CD4-positive, alpha-beta T cell treated with Interleukin-4 for 4 hours (primary cell): ENCODE measurements around the gene TMEM117.

Experiments
- DNase-seq: peaks from one replicate; pipeline ENCODE4 v3.0.0-alpha.2; 2020

Gene TMEM117

GRCh38 chr12:44397631-44398030 is 561.8 kb downstream of the TMEM117 start:
- DNase-seq: no peak

GRCh38 chr12:44403185-44403584 is 567.3 kb downstream of the TMEM117 start:
- DNase-seq: no peak

DNA sequence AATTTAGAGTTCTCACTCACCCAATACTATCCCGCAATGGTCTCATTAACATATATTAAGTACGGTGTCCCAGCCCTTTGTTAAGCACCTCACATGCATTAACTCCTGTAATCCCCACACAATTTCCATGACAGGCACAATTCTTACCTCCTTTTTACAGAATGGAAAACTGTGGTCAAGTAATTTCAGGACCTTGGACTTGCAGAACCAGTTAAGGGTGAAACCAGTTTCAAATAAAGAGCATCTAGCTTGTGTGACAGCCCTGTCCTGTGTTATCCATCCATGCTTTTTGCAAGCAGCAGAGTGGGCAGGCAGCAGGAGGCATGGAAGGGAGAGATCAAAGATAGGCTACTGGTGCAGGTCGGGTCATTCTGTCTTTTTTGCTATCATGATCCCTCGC is 569.4 kb downstream of the TMEM117 start:
- DNase-seq: no peak

- no peak for DNase-seq
These were observed 586.7 kb downstream of the TMEM117 start for GRCh38 chr12:44422559-44422958.

GRCh38 chr12:44428825-44429224 is 592.9 kb downstream of the TMEM117 start:
- DNase-seq: no peak

DNA sequence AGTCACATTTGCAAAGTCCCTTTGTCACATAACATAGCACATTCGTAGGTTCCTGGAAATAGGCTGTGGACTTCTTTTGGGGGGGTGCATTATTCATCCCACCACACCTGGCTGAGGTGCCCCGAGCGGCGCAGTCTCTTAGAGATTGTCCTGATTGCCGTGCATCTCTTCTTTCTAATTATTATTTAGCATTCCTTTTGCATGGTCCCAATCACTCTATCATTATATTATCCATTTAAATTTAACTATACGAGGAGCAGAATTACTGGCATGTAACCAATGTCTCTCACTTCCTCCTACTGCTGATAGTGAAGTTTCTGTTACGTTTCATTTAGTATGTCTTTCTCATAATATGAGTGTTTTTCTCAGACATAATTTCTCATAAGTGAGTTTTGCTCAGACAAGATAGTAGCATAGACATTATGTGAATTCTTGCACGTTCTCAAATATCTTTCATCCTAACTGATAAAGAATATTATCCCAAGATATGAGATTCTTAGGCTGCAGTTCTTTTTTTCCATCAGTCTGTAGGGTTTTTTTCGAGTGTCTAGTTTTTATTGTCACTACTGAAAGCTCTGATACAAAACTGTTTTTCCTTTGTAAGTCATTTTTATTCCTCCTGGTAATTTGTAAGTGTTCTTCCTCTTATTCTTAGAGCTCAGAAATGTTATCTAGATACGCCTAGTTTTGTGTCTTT is 595.9 kb downstream of the TMEM117 start:
- no peak for DNase-seq

DNA sequence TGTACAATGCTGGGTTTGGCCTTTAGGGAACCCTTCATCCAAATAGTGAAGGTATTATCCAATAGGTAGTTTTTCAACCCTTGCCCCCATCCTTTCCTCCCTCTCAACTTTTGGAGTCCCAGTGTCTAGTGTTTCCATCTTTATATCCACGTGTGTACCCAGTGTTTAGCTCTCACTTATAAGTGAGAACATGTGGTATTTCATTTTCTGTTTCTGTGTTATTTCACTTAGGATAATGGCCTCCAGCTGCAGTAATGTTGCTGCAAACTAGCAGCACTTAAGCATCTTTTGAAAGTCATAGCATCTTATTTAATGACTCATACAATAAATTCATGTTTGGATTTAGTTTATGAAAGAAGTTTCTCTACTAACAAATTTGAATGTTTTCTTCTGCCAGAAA is 597.8 kb downstream of the TMEM117 start:
- no peak for DNase-seq

DNA sequence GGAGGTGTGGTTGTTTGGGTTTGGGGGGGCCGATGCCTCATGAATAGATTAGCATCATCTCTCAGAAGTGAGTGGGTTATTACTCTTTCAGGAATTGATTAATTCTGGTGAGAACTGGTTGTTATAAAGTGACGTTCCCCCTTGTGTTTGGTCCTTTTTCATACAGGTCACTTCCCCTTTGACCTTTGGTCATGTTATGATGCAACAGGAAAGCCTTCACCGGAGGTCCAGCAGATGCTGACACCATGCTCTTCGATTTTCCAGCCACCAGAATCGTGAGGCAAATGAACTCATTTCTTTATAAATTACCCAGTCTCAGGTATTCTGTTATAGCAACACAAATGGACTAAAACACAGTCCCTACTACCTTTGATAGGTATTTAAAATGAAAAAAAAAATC is 600.9 kb downstream of the TMEM117 start:
- DNase-seq: no peak
